Germinal center (tissue), 1 donor: ENCODE measurements around the gene ENTREP1.

ENCODE experiments used
- DNase-seq: peaks from one replicate; pipeline ENCODE4 v3.0.0; 2012; ENCODE audit warnings: mixed read lengths, low spot score

Gene ENTREP1

GRCh38 chr9:69319324-69320025 is 5.5 kb upstream of the ENTREP1 start:
- DNase-seq = no peak

DNA sequence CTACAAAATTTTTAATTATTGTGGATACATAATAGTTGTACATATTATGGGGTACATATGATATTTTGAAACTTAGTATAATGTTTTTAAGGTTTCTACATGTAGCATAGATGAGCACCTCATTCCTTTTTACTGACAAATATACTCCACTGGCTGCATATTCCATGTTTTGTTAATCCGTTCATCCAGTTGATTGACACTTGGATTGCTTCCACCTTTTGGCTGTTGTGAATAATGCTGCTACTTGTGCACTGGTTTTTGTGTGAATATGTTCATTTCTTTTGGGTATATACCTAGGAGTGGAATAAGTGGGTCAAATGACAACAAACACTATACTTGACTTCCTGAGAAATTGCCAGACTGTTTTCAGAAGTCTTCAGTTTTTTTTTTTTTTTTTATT is 2.8 kb upstream of the ENTREP1 start:
- DNase-seq = no peak

DNA sequence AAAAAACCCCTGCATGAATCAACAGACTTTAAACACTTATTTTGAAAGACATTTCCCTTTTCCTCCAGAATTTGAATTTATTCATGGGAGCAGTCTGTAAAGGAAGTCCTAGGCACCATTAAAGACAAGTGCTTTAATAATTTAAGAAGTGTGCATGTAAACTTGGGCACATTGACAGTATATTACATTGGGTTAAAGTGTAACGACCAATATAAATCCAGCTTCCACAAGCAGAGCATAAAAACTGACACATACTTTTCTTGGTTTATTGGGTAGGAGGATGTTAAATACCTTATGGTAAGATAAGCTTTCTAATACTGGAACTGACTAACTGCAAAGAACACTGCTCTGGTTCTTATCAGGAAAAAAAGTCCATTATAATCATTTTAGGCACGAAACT is 1.2 kb upstream of the ENTREP1 start:
- no peak for DNase-seq

GRCh38 chr9:69325409-69326212 is 596 bp downstream of the ENTREP1 start:
- peak; percentile 7 for DNase-seq

- no peak for DNase-seq
These were observed 1.2 kb downstream of the ENTREP1 start for GRCh38 chr9:69326261-69326660.

DNA sequence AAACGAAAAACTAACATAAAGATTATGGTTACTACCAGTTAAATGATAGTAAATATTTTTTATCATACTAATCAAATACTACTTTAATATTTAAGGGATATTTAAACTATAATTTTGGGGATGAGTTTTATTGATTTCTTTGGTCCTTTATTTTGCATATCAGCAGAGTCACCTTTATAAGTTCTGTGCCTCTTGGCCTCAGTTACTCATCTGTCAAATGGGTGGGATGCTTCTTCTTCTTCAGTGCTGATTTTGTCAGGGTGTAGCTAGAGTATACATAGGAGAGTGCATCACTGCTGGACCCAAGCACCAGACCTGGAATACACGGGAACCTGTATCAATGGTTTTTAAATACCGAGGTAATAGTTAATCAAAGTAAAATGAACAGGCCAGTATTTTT is 5.6 kb downstream of the ENTREP1 start:
- no peak for DNase-seq

DNA sequence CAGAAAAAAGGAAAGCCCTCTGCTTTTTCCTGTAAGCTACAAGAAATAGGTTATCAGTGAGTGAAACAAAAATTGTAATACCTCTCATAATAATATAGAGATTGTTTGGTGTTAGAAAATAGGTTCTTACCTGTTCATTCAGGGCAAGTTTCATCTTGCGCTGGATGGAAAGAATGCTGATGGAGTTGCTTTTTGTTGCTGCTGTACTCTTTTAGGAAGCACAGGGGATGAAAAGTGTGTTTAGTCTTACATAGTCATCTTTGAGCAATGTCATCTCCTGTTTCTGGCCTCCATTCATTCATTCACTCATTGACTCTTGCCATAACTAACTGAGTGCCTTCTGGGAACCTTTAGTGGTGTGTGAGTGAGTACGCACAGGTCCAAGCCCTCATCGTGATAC is 6.4 kb downstream of the ENTREP1 start:
- no peak for DNase-seq

GRCh38 chr9:69332067-69332685 is 7.2 kb downstream of the ENTREP1 start:
- no peak for DNase-seq

DNA sequence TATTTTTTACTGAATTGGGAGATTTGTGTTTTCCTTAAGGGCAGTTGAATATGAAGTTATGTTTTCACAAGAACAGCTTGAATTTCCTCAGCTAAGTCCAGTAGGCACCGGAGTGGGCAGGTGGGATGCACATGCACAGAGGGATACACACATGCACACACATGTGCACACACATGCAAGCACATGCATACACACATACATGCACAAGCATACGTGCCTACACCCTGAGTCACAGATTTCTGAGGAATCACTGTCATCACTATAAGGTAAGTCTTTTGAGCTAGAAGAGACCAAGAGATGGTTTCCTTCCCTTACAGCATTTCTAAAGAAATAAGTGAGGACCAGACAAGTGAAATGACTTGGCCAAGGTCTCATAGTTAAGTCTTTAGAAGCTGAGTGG is 8.7 kb downstream of the ENTREP1 start:
- no peak for DNase-seq

DNA sequence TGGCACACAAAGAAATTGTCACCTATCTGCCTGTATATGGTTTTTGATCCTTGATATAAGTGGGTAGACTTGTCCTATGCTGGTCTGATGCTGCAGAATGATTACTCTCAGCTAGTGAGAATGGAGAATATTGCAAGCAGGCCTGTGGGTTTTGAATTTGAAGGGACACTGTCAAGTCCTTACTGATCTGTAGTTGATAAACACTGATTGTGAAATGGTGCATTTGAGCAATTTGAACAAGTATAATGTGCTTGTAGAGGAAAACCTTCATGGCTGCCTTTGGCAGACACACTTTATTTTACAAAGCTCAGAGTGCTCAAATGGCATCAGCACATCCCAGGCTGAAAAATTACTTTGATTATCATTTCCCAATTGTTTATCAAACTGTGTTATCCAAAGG is 9.3 kb downstream of the ENTREP1 start:
- DNase-seq = no peak

GRCh38 chr9:69339620-69340019 is 14.6 kb downstream of the ENTREP1 start:
- no peak for DNase-seq

- no peak for DNase-seq
These were observed 15.6 kb downstream of the ENTREP1 start for GRCh38 chr9:69340631-69341030.

- no peak for DNase-seq
These were observed 17.8 kb downstream of the ENTREP1 start for GRCh38 chr9:69342769-69343168.

DNA sequence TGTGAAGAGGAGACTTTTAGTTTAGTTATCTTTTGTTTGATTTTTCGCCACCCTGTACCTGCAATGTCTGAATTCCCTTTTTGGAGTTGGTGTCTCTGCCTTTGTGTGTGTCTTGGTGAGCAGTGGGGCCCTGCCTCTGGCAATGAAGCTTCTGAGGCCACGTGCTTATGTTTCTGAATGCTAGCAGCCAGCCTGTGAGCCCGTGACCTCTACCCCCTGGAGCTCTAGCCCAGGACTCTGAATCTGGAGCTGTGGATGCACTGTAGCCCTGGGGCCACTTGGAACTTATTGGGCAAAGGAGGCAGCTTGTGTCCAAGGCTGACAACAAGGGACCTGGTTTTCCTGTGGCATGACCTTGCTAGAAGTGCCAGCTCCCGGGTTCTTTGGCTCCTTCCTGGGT is 19.4 kb downstream of the ENTREP1 start:
- no peak for DNase-seq

GRCh38 chr9:69346596-69347390 is 21.8 kb downstream of the ENTREP1 start:
- DNase-seq = no peak

DNA sequence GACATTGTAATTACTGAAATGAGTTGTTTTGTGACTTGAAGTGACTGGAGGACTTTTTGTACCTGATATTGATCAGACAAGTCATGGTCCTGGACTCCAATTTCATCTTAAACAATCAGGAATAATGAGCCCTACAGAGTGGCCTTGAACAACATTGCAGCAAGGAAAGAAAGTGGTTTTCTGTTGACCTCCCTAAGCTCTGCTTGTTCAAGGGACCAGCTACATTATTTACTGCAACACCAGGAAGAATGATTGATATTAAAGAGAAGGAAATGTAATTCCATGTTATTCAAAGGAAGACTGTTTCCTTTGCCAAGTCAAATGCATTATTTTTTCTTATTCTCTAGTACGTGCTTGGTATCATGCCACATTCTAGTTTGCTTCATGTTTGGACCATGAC is 22.6 kb downstream of the ENTREP1 start:
- DNase-seq = no peak

GRCh38 chr9:69351227-69351626 is 26.2 kb downstream of the ENTREP1 start:
- DNase-seq = no peak

GRCh38 chr9:69355232-69355631 is 30.2 kb downstream of the ENTREP1 start:
- no peak for DNase-seq

DNA sequence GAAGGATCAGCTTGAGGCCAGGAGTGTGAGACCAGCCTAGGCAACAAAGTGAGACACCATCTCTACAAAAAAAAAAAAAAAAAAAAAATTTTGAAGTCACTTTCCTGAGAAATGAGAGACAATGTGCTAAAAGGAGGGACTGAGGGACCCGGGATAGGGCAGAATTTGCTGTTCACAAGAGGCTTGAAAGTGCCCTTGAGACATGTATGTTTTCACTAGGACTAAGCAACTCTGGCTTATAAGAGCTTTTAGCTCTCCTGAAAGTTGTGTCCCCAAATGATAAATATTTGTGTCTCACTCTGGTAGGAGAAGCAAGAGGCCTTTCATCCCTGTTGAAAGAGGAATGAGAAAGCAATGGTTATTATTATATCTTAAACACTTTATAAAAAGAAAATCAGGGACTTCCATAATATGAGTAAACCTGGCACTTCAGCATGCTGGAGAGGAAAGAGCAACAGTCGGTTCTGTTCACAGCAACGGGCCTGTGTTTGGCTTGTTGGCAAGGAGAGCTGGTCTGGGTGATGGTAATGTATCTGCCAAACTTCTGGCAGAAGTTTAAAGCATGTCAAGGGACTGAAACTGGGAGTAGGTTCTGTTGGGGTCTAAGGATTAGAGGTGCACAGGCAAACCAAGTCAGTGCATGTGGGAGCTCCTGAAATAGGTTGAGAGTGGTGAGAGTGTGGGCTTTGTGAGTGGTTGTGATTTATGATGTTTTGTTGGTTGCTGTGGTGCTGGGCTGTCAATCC is 32.2 kb downstream of the ENTREP1 start:
- DNase-seq = no peak

DNA sequence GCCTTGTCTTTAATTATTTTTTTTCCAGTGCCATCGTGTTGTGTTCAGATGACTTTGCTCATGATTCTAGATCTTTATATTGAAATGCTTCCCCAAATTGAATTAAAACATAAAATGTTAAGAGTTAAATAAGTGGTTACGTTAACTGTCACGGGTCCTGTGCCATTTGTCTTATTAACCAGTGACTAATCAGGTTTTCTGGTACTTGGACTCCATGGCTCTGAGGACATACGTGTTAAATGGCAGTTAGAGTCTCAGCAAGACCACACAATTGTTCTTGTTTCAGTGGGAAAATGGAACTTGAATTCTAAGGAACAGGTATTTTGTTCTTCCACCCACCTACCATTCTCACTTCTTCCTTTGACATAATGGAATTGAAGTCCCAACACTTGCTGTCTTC is 32.8 kb downstream of the ENTREP1 start:
- no peak for DNase-seq

DNA sequence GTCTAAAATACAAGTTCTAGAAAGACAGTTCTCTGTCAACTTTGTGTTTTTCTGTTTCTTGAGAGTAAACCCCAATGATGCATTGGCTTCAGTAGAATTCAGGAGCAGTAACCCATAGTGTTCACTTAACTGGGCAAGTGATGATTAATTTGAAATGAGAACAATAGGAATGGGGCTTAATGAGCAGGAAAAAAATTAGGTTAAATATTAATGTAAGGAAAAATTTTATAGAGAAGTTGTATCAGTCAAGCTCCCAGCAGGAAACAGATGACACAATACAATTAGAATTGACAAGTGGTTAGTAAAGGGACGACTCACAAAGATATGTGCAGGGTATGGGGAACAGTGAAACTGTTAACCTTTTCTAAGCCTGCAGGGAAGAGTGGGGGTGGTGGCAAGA is 38.2 kb downstream of the ENTREP1 start:
- DNase-seq = no peak
